ENCODE results near the gene SLC25A22.
A peak's percentile ranks its signal among the peaks of the same experiment; 100 is the strongest.

SLC25A22 gene

GRCh38 chr11:802693-803466 lies 4.8 kb upstream of the SLC25A22 start:
- DNase-seq, result no peak

GRCh38 chr11:802018-802617 lies 4.0 kb upstream of the SLC25A22 start:
- DNase-seq, result no peak

- no peak for DNase-seq
These were observed 3.2 kb upstream of the SLC25A22 start for GRCh38 chr11:801097-801780.

GRCh38 chr11:800473-800872 lies 2.4 kb upstream of the SLC25A22 start:
- no peak for DNase-seq

- DNase-seq, result no peak
These were observed 1.7 kb upstream of the SLC25A22 start for GRCh38 chr11:799641-800316.

- peak; percentile 91 for DNase-seq
These were observed 587 bp downstream of the SLC25A22 start for GRCh38 chr11:797296-798092.

- DNase-seq, result no peak
These were observed 1.4 kb downstream of the SLC25A22 start for GRCh38 chr11:796565-797295.

GRCh38 chr11:795634-796564 lies 2.2 kb downstream of the SLC25A22 start:
- DNase-seq, result no peak

- no peak for DNase-seq
These were observed 3.1 kb downstream of the SLC25A22 start for GRCh38 chr11:794766-795633.

- DNase-seq, result no peak
These were observed 3.9 kb downstream of the SLC25A22 start for GRCh38 chr11:794013-794765.

- no peak for DNase-seq
These were observed 4.5 kb downstream of the SLC25A22 start for GRCh38 chr11:793556-793955.

GRCh38 chr11:792873-793272 lies 5.2 kb downstream of the SLC25A22 start:
- no peak for DNase-seq

- DNase-seq, result no peak
These were observed 5.6 kb downstream of the SLC25A22 start for GRCh38 chr11:792535-792821.

GRCh38 chr11:791658-792534 lies 6.2 kb downstream of the SLC25A22 start:
- DNase-seq, result no peak

- no peak for DNase-seq
These were observed 7.1 kb downstream of the SLC25A22 start for GRCh38 chr11:790721-791564.

GRCh38 chr11:789943-790342 lies 8.1 kb downstream of the SLC25A22 start, which contains the start of gene CEND1:
TSS of gene CEND1 (minus strand) at chr11:790090. CDS start at chr11:788576, 1,514 bp downstream.
- DNase-seq, result peak; percentile 65
